Ovary (tissue), 9 donors: ENCODE results near the gene SLC47A2. TPM values are rescaled to one million over a fixed set of nuclear protein-coding genes. Genes with fewer than 3 reads are reported as not detected.
"Not testable (repeated sequence)": the region's sequence is repeated elsewhere in the genome, so short reads cannot be mapped to it uniquely, and the experiment has no call there.

Source experiments
- DNase-seq, 5 donors: peaks; one replicate each; pipeline ENCODE4 v3.0.0-alpha.2; 2019 to 2020
- H3K27ac ChIP-seq, 2 donors: fragments of 200-600 bp; one replicate each; pipeline versions ENCODE4 v1.5.1 to v1.8.0; 2019 to 2022
- H3K27me3 ChIP-seq: fragments of 200-600 bp; one replicate; pipeline ENCODE4 v1.8.0; 2022
- H3K36me3 ChIP-seq: fragments of 200-600 bp; sonication (generic); one replicate; pipeline ENCODE4 v1.5.1; 2019
- H3K4me1 ChIP-seq: one replicate; pipeline ENCODE4 v1.8.1; 2013; ENCODE audit warnings: mild to moderate bottlenecking, moderate library complexity; ENCODE audit not compliant: insufficient read depth
- H3K4me3 ChIP-seq: fragments of 200-600 bp; sonication (generic); one replicate; pipeline ENCODE4 v1.5.1; 2017
- H3K9me3 ChIP-seq, 2 donors: fragments of 200-600 bp in 1 of 2; sonication (generic) in 1 of 2; one replicate each; pipeline versions ENCODE4 v1.5.1 to v1.8.1; 2013 to 2019; ENCODE audit warnings: mild to moderate bottlenecking in 1 of 2, moderate library complexity in 1 of 2
- CTCF ChIP-seq, 3 donors: fragments of 450-650 bp in 2 of 3; fragments of 200-600 bp in 1 of 3; IDR thresholded peaks; one replicate each; pipeline versions ENCODE4 v1.5.1 to v1.8.0; 2016 to 2022; ENCODE audit warnings: antibody characterized with exemption in 3 of 3, mild to moderate bottlenecking in 1 of 3
- EP300 ChIP-seq: sonication (generic); formaldehyde crosslinking; IDR thresholded peaks from one replicate; pipeline ENCODE4 v1.6.1; 2017; ENCODE audit warnings: antibody characterized with exemption
- POLR2A ChIP-seq: fragments of 450-650 bp; IDR thresholded peaks from one replicate; pipeline ENCODE4 v1.6.1; 2017; ENCODE audit warnings: antibody characterized with exemption, mild to moderate bottlenecking, moderate library complexity
- WGBS, 3 donors: extraction: QIAGEN DNeasy Blood & Tissue Kit in 1 of 3; methylation state at CpG; one replicate each; pipeline versions ENCODE4 v1.1.5 to v1.1.7; 2013 to 2017; 5-methylcytosine and 5-hydroxymethylcytosine counted together
- intact Hi-C, 4 donors: fragments of 100-400 bp; cut with DNase I; formaldehyde crosslinking; loops; one replicate each; pipeline versions ENCODE4 v1.11.0 to v1.15.1; 2022 to 2023
- polyA plus RNA-seq, 2 donors: library from polyadenylated mRNA; stranded (reverse); fragments of 200-250 nt in 1 of 2; fragments of 350-450 nt in 1 of 2; fragmentation: Illumina TruSeq in 1 of 2; extraction: RNeasy Lipid Tissue Mini Kit (QIAGEN cat#74804) in 1 of 2; gene quantifications; one replicate each; pipeline ENCODE4 v1.2.3, GENCODE V29; 2013 to 2014
- total RNA-seq, 7 donors: library from RNA; depleted of rRNA in 2 of 7; stranded (reverse); fragments of >200 nt in 2 of 7; fragmentation: NEBNext Ultra II Directional in 3 of 7; extraction: Animal tissue kit (Norgen Biotek cat#: 25700) in 3 of 7; gene quantifications; one replicate each; pipeline versions ENCODE4 v1.1.0 to v1.2.4, GENCODE V29; 2016 to 2023
- donor health status: DM: no; HTN: no; CAD: no; lungs with moderate emphysema.
- donor health status: DM: no; HTN: no; CAD: no.
- donor health status: Bipolar disorder and iron deficiency.
- donor health status: DM: yes; HTN: yes; CAD: no.
- donor health status: DM: no; HTN: no; CAD: no.
- donor health status: DM: yes; HTN: yes; CAD: no.

Gene SLC47A2
- total and polyA plus RNA-seq, 9 donors = 0.87 to 29.4 (median 1.00) TPM; not detected in 6

GRCh38 chr17:19702217-19702641 is 14.2 kb downstream of the SLC47A2 start:
- no peak for DNase-seq
- H3K4me1 ChIP-seq = peaks cover 1% of the 10 kb centered on the region
- intact Hi-C loops = no loop called here
- 66 to 72% (median 71%) methylated on average over 4 of the region's 4 CpGs for WGBS, 3 donors
- H3K27ac ChIP-seq = no peak overlapping the region
- no peaks in the 10 kb centered on the region for H3K36me3 ChIP-seq
- TF ChIP-seq CTCF (IDR thresholded peaks at IDR 0.05) = no peak
- TF ChIP-seq EP300 = no peak
- TF ChIP-seq POLR2A = no peak
- H3K4me3 ChIP-seq = no peak overlapping the region
- no peaks in the 10 kb centered on the region for H3K27me3 ChIP-seq
- no peaks in the 10 kb centered on the region for H3K9me3 ChIP-seq

GRCh38 chr17:19686400-19687090 is 29.8 kb downstream of the SLC47A2 start:
- 89 to 95% (median 94%) methylated on average over 2 of the region's 2 CpGs for whole genome bisulfite sequencing, 3 donors
- no peak for DNase-seq

GRCh38 chr17:19684909-19685580 is 31.3 kb downstream of the SLC47A2 start:
- H3K4me1 ChIP-seq, DNase-seq, H3K4me3 ChIP-seq, H3K27me3 ChIP-seq, H3K36me3 ChIP-seq, intact Hi-C loops, H3K27ac ChIP-seq, H3K9me3 ChIP-seq: not testable (repeated sequence)
- 93 to 95% (median 94%) methylated on average over 29 to 32 of the region's 32 CpGs for WGBS, 3 donors

More at GRCh38 chr17:19686400-19687090, 29.8 kb downstream of the SLC47A2 start:
- intact Hi-C loops = no loop called here
- no peak for TF ChIP-seq CTCF (IDR thresholded peaks at IDR 0.05)
- TF ChIP-seq POLR2A = no peak
- no peak for TF ChIP-seq EP300
- no peaks in the 10 kb centered on the region for H3K27me3 ChIP-seq
- no peak overlapping the region for H3K27ac ChIP-seq
- H3K4me1 ChIP-seq = no peaks in the 10 kb centered on the region
- H3K9me3 ChIP-seq = no peaks in the 10 kb centered on the region
- no peak overlapping the region for H3K4me3 ChIP-seq
- no peaks in the 10 kb centered on the region for H3K36me3 ChIP-seq

- intact Hi-C loops = no loop called here
- no peaks in the 10 kb centered on the region for H3K27me3 ChIP-seq
- no peak overlapping the region for H3K27ac ChIP-seq
- TF ChIP-seq CTCF (IDR thresholded peaks at IDR 0.05) (no peak), POLR2A (no peak), EP300 (no peak)
- H3K4me3 ChIP-seq = no peak overlapping the region
- no peaks in the 10 kb centered on the region for H3K36me3 ChIP-seq
- no peak for DNase-seq
- no peaks in the 10 kb centered on the region for H3K4me1 ChIP-seq
- H3K9me3 ChIP-seq = no peaks in the 10 kb centered on the region
- WGBS, 3 donors = 93 to 97% (median 94%) methylated on average over 2 of the region's 2 CpGs
These were observed 33.3 kb downstream of the SLC47A2 start for GRCh38 chr17:19683117-19683516.
